ENCODE data around the gene TEX264.

The TEX264 gene

GRCh38 chr3:51675201-51675611 lies 4.2 kb downstream of the TEX264 start:
- no peak for DNase-seq (ENCODE audit: low spot score)
- TF ChIP-seq CTCF (IDR thresholded peaks at IDR 0.05; ENCODE audit: borderline replicate concordance, control extremely low read depth, extremely low read depth, insufficient read depth, missing control alignments): no peak
- in situ Hi-C loops (cut with MboI; ENCODE audit: low sequenced_read_pairs, unreplicated experiment): no loop called here

- no peak for TF ChIP-seq CTCF (IDR thresholded peaks at IDR 0.05; ENCODE audit: borderline replicate concordance, control extremely low read depth, extremely low read depth, insufficient read depth, missing control alignments)
- DNase-seq (ENCODE audit: low spot score): no peak
- in situ Hi-C loops (cut with MboI; ENCODE audit: low sequenced_read_pairs, unreplicated experiment): no loop called here
Measured at GRCh38 chr3:51676102-51676640, 5.1 kb downstream of the TEX264 start.

DNA sequence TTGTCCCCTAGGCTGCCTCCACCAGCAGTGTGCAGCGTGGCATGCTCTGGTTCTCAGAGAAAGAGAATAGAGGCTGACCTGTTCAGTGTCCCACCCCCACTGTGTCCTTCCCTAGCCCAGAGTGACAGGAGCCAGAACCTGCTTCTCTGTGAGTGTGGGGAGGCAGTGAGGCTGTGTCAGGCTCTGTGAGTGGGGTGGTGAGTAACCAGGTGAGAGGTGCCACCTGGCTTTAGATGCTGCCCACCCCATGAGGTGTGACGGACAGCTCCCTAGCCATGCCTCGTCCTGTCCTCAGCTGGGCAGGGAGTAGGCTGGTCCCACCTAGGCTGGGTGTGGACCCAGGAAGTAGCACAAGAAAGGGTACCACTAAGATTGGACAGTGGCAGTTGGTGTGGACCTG lies 6.3 kb downstream of the TEX264 start:
- TF ChIP-seq CTCF (IDR thresholded peaks at IDR 0.05; ENCODE audit: borderline replicate concordance, control extremely low read depth, extremely low read depth, insufficient read depth, missing control alignments): no peak
- DNase-seq (ENCODE audit: low spot score): no peak
- in situ Hi-C loops (cut with MboI; ENCODE audit: low sequenced_read_pairs, unreplicated experiment): no loop called here

- no peak for TF ChIP-seq CTCF (IDR thresholded peaks at IDR 0.05; ENCODE audit: borderline replicate concordance, control extremely low read depth, extremely low read depth, insufficient read depth, missing control alignments)
- no peak for DNase-seq (ENCODE audit: low spot score)
- in situ Hi-C loops (cut with MboI; ENCODE audit: low sequenced_read_pairs, unreplicated experiment): no loop called here
Measured at GRCh38 chr3:51678186-51678585, 7.1 kb downstream of the TEX264 start.

DNA sequence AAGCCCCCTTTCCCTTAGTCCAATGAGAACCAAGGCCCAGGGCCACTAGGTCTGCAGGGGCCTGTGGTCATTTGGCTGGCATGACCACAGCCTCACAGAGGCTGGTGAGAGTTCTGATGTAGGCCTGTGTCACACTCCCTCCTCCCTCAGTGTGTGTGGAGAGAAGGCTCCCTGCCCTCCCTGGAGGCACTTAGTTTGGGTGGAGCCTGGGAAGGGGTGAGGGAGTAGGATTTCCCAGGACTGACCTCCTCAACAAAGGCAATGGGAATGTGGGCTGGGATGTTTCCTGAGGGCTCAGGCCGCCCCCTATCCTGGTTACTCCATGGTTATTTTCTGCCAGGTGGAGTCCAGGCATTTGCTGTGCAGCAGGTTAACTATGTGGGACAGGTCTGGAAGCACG lies 7.6 kb downstream of the TEX264 start:
- no peak for TF ChIP-seq CTCF (IDR thresholded peaks at IDR 0.05; ENCODE audit: borderline replicate concordance, control extremely low read depth, extremely low read depth, insufficient read depth, missing control alignments)
- DNase-seq (ENCODE audit: low spot score): no peak
- in situ Hi-C loops (cut with MboI; ENCODE audit: low sequenced_read_pairs, unreplicated experiment): no loop called here

DNA sequence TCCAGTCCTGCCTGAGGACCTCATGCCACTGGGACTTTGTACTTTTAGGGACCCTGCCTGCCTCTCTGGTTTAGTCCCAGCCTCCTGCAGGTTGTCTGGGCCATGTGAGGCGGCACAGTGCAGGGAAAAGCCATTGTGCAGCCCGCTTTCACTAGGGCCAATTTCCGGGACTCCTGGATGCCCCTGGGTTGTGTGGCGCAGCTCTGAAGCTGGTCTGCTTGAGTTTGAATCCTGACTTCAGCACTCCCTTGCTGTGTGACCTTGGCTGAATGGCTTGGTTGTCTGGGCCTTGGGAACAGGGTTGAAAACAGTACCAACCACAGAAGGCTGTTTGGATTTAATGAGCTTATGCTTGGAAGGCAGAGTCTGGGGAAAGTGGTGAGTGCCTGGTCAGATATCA lies 8.3 kb downstream of the TEX264 start:
- TF ChIP-seq CTCF (IDR thresholded peaks at IDR 0.05; ENCODE audit: borderline replicate concordance, control extremely low read depth, extremely low read depth, insufficient read depth, missing control alignments): no peak
- no peak for DNase-seq (ENCODE audit: low spot score)
- in situ Hi-C loops (cut with MboI; ENCODE audit: low sequenced_read_pairs, unreplicated experiment): no loop called here

DNA sequence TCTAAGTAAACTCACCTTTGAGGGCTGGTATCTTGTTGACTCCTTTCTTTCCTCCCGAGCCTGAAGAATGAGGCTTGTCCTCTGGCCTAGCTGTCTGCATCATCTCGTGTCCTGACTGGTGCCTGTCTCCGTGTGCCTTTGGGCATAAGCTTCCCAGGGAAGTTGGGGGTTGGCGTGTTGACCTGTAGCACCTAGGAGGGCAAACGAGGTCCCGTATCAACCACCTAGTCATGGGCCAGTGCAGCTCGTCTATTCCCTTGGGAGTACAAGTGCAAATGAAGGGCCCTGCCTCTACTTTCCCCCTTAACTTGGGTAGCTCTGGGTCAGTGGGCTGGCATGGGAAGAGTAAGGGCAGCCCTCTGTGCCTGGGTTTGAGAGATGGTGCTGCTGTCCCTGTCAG lies 8.7 kb downstream of the TEX264 start:
- TF ChIP-seq CTCF (IDR thresholded peaks at IDR 0.05; ENCODE audit: borderline replicate concordance, control extremely low read depth, extremely low read depth, insufficient read depth, missing control alignments): no peak
- no peak for DNase-seq (ENCODE audit: low spot score)
- in situ Hi-C loops (cut with MboI; ENCODE audit: low sequenced_read_pairs, unreplicated experiment): loop anchor here (5.0 kb wide), 1 partner anchor 177 kb away; the partner anchor contains the start of gene DCAF1

Measured in GM13976 (cell line).